ENCODE measurements around the gene CT47C1. TPM values are rescaled to one million over a fixed set of nuclear protein-coding genes. Genes with fewer than 3 reads are reported as not detected.

Gene CT47C1
- total and polyA plus RNA-seq, 9 of the 15 experiments (the other 6 are each of a cell fraction or from before 2014, with no cell fraction given) = not detected

DNA sequence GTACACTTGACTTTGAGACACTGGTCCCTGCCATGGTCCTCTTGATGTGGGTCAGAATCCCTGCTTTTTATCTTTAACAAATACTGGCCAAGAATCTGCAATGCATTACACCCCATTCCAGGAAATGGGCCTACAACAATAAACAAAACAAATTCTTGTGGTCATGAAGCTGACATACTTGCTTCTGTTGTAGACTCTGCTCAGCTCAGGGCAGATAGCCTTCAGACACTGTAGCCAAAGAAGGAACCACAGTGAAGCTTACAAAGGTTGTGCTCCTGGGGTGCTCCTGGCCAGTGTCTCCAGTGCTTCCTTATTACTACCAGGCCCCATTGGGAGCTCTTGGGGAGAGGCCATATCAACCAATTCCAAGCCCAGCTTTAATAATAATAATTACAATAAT is 33.0 kb downstream of the CT47C1 start:
- ATAC-seq (no peak), DNase-seq (ENCODE audit: extremely low read depth in 1 of 4, low spot score in 3 of 4) (no peak), FAIRE-seq (no peak)
- H3K4me3 ChIP-seq = no peak overlapping the region
- no peaks in the 10 kb centered on the region for H3K9me1 ChIP-seq (ENCODE audit: control insufficient read depth, insufficient read depth, low read length)
- TF ChIP-seq EWSR1 (IDR thresholded peaks at IDR 0.05; ENCODE audit: borderline replicate concordance, low read depth, partially characterized antibody) (no peak), KLF10 (CRISPR knock-in tag; IDR thresholded peaks at IDR 0.05) (no peak), NFYB (IDR thresholded peaks at IDR 0.05; ENCODE audit: extremely low read depth, insufficient read length) (no peak), ERF (CRISPR knock-in tag; IDR thresholded peaks at IDR 0.05) (no peak)
- TF ChIP-seq, protein P1, sequence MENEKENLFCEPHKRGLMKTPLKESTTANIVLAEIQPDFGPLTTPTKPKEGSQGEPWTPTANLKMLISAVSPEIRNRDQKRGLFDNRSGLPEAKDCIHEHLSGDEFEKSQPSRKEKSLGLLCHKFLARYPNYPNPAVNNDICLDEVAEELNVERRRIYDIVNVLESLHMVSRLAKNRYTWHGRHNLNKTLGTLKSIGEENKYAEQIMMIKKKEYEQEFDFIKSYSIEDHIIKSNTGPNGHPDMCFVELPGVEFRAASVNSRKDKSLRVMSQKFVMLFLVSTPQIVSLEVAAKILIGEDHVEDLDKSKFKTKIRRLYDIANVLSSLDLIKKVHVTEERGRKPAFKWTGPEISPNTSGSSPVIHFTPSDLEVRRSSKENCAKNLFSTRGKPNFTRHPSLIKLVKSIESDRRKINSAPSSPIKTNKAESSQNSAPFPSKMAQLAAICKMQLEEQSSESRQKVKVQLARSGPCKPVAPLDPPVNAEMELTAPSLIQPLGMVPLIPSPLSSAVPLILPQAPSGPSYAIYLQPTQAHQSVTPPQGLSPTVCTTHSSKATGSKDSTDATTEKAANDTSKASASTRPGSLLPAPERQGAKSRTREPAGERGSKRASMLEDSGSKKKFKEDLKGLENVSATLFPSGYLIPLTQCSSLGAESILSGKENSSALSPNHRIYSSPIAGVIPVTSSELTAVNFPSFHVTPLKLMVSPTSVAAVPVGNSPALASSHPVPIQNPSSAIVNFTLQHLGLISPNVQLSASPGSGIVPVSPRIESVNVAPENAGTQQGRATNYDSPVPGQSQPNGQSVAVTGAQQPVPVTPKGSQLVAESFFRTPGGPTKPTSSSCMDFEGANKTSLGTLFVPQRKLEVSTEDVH (IDR thresholded peaks at IDR 0.05; ENCODE audit: low read depth, partially characterized antibody) = no peak
- no peaks in the 10 kb centered on the region for H3K27me3 ChIP-seq (ENCODE audit: control insufficient read depth in 2 of 2, insufficient read depth in 2 of 2, low read length in 2 of 2)
- no peaks in the 10 kb centered on the region for H3K79me2 ChIP-seq (ENCODE audit: control insufficient read depth, insufficient read depth, low read length)
- POLR2A ChIA-PET = no interaction called here
- no peak overlapping the region for H3K9ac ChIP-seq (ENCODE audit: insufficient read depth in 1 of 2, low read depth in 2 of 2, low read length in 2 of 2)
- in situ Hi-C loops (cut with MboI) (no loop called here), intact Hi-C loops (cut with micrococcal nuclease) (no loop called here)
- H3K36me3 ChIP-seq (ENCODE audit: control insufficient read depth, insufficient read depth, low read length) = no peaks in the 10 kb centered on the region
- no peaks in the 10 kb centered on the region for H3K4me1 ChIP-seq (replicated peaks in 1 of 2; ENCODE audit: control insufficient read depth in 2 of 2, insufficient read depth in 2 of 2, low read length in 2 of 2)
- H2AFZ ChIP-seq (ENCODE audit: low read depth, low read length) = no peak overlapping the region
- H3K27ac ChIP-seq (ENCODE audit: extremely low read depth, low read depth, low read length) = no peak overlapping the region
- H3K4me2 ChIP-seq (ENCODE audit: insufficient read depth, low read length) = no peak overlapping the region
- CTCF ChIA-PET (ENCODE audit: low intra/inter-chr PET ratio) = no interaction called here
- BruUV-seq (replicated peaks) = no TSS peak
- no peaks in the 10 kb centered on the region for H4K20me1 ChIP-seq (replicated peaks; ENCODE audit: control insufficient read depth, insufficient read depth, low read length)
- H3K9me3 ChIP-seq (replicated peaks; ENCODE audit: control insufficient read depth, insufficient read depth, low read depth, low read length) = no peaks in the 10 kb centered on the region

All from K562 (cell line).